GM23338 (cell line): ENCODE data around the gene SNAP91. TPM values are rescaled to one million over a fixed set of nuclear protein-coding genes. Genes with fewer than 3 reads are reported as not detected.

Experiments
- ATAC-seq: fragments of 200-7000 bp; cut with Tn5 transposase; 3 replicates; pipeline ENCODE4 v1.9.1; 2020
- DNase-seq: peaks from one replicate; pipeline ENCODE4 v3.0.0-alpha.2; 2015; ENCODE audit warnings: low spot score
- H2AFZ ChIP-seq: fragments of 200-600 bp; sonication (generic); 2 replicates; pipeline ENCODE4 v1.8.0; 2016; ENCODE audit warnings: antibody characterized with exemption, mild to moderate bottlenecking, moderate library complexity
- H3F3A ChIP-seq: fragments of 200-600 bp; sonication (generic); replicated peaks from 2 replicates; pipeline ENCODE4 v1.8.0; 2017; ENCODE audit warnings: antibody characterized with exemption, mixed run types, low read depth
- H3K27ac ChIP-seq: fragments of 200-600 bp; sonication (generic); 2 replicates; pipeline ENCODE4 v1.6.1; 2016; ENCODE audit warnings: low read depth
- H3K27me3 ChIP-seq: fragments of 200-600 bp; sonication (generic); 2 replicates; pipeline ENCODE4 v1.8.0; 2016; ENCODE audit warnings: mild to moderate bottlenecking, mixed run types, moderate library complexity; ENCODE audit not compliant: insufficient read depth
- H3K36me3 ChIP-seq: fragments of 200-600 bp; sonication (generic); 2 replicates; pipeline ENCODE4 v1.8.0; 2016; ENCODE audit warnings: mild to moderate bottlenecking; ENCODE audit not compliant: insufficient read depth
- H3K4me1 ChIP-seq: fragments of 200-600 bp; sonication (generic); 2 replicates; pipeline ENCODE4 v1.8.0; 2016; ENCODE audit warnings: mild to moderate bottlenecking, moderate library complexity; ENCODE audit not compliant: insufficient read depth
- H3K4me2 ChIP-seq: fragments of 200-600 bp; sonication (generic); 2 replicates; pipeline ENCODE4 v1.7.1; 2017; ENCODE audit warnings: mixed run types
- H3K4me3 ChIP-seq: fragments of 200-600 bp; sonication (generic); 2 replicates; pipeline ENCODE4 v1.6.1; 2016; ENCODE audit warnings: mixed run types
- H3K79me2 ChIP-seq: fragments of 200-600 bp; sonication (generic); replicated peaks from 2 replicates; pipeline ENCODE4 v1.8.0; 2017; ENCODE audit warnings: mild to moderate bottlenecking; ENCODE audit not compliant: insufficient read depth
- H3K9me2 ChIP-seq: fragments of 200-600 bp; sonication (generic); 2 replicates; pipeline ENCODE4 v1.8.0; 2017; ENCODE audit not compliant: insufficient read depth
- H4K20me1 ChIP-seq: fragments of 200-600 bp; sonication (generic); replicated peaks from 2 replicates; pipeline ENCODE4 v1.8.0; 2017; ENCODE audit warnings: mild to moderate bottlenecking; ENCODE audit not compliant: insufficient read depth
- H3K27ac Mint-ChIP-seq: 2 replicates; pipeline ENCODE4 v1.8.0; 2020; ENCODE audit warnings: inconsistent platforms, mild to moderate bottlenecking, moderate library complexity, mixed read lengths
- H3K27me3 Mint-ChIP-seq: 3 replicates; pipeline ENCODE4 v1.8.0; 2022; ENCODE audit warnings: low read depth, mild to moderate bottlenecking, moderate library complexity, mixed read lengths, inconsistent platforms; ENCODE audit not compliant: insufficient read depth, poor library complexity
- H3K36me3 Mint-ChIP-seq: 3 replicates; pipeline ENCODE4 v1.8.0; 2021; ENCODE audit warnings: low read depth, mild to moderate bottlenecking, inconsistent platforms, moderate library complexity, mixed read lengths
- H3K4me1 Mint-ChIP-seq: 3 replicates; pipeline ENCODE4 v1.8.0; 2020; ENCODE audit warnings: mild to moderate bottlenecking, inconsistent platforms, mixed read lengths
- H3K4me3 Mint-ChIP-seq: 3 replicates; pipeline ENCODE4 v1.8.0; 2021; ENCODE audit warnings: moderate library complexity, mild to moderate bottlenecking, inconsistent platforms, mixed read lengths
- H3K9me3 Mint-ChIP-seq: 3 replicates; pipeline ENCODE4 v1.8.0; 2020; ENCODE audit warnings: moderate library complexity, mild to moderate bottlenecking, inconsistent platforms, mixed read lengths
- CREB1 ChIP-seq: fragments of 250-450 bp; sonication (Bioruptor Pico); IDR thresholded peaks from 2 replicates; pipeline ENCODE4 v1.5.0; 2020; ENCODE audit warnings: low read depth, mild to moderate bottlenecking, moderate library complexity
- EZH2 ChIP-seq: fragments of 200-600 bp; sonication (generic); IDR thresholded peaks from one replicate; pipeline ENCODE4 v1.8.0; 2017; ENCODE audit warnings: antibody characterized with exemption, mild to moderate bottlenecking, low read depth; ENCODE audit not compliant: unreplicated experiment
- EZH2phosphoT487 ChIP-seq: fragments of 200-600 bp; sonication (generic); IDR thresholded peaks from one replicate; pipeline ENCODE4 v1.8.1; 2018; ENCODE audit warnings: antibody characterized with exemption; ENCODE audit not compliant: unreplicated experiment
- JUNB ChIP-seq: IDR thresholded peaks from one replicate; pipeline ENCODE4 v1.6.1; 2016; ENCODE audit warnings: antibody characterized with exemption; ENCODE audit not compliant: unreplicated experiment
- NANOG ChIP-seq: IDR thresholded peaks from 2 replicates; pipeline ENCODE4 v1.6.1; 2016; ENCODE audit warnings: antibody characterized with exemption, borderline replicate concordance
- POLR2AphosphoS5 ChIP-seq: IDR thresholded peaks from 2 replicates; pipeline ENCODE4 v1.6.1; 2016; ENCODE audit warnings: antibody characterized with exemption, low read depth
- STAT1 ChIP-seq: IDR thresholded peaks from one replicate; pipeline ENCODE4 v1.6.1; 2016; ENCODE audit warnings: antibody characterized with exemption; ENCODE audit not compliant: unreplicated experiment
- ZNF114 ChIP-seq: fragments of 250-450 bp; sonication (Bioruptor Pico); IDR thresholded peaks from 2 replicates; pipeline ENCODE4 v1.5.0; 2020; ENCODE audit warnings: mild to moderate bottlenecking, moderate library complexity
- ZNF331 ChIP-seq: fragments of 250-450 bp; sonication (Bioruptor Pico); IDR thresholded peaks from 2 replicates; pipeline ENCODE4 v1.5.0; 2020; ENCODE audit warnings: low read depth, mild to moderate bottlenecking, moderate library complexity
- polyA plus RNA-seq: library from polyadenylated mRNA; unstranded; fragments of >200 nt; fragmentation: Nextera tagmentation; extraction: Ambion mirVana; gene quantifications from 2 replicates; pipeline ENCODE4 v1.2.1, GENCODE V29; 2016
- total RNA-seq: library from RNA; depleted of rRNA; stranded (reverse); fragments of >200 nt; shearing (Covaris generic); gene quantifications from 2 replicates; pipeline ENCODE4 v1.2.3, GENCODE V29; 2014
- TF ChIP-seq, protein P1 (sequence below): fragments of 250-450 bp; sonication (Bioruptor Pico); IDR thresholded peaks from 2 replicates; pipeline ENCODE4 v1.5.0; 2020; ENCODE audit warnings: mild to moderate bottlenecking, moderate library complexity
- TF ChIP-seq, protein P2 (sequence below): IDR thresholded peaks from 2 replicates; pipeline ENCODE4 v1.6.1; 2016; ENCODE audit warnings: antibody characterized with exemption
- TF ChIP-seq, protein P3 (sequence below), 2 experiments: fragments of 200-600 bp in 1 of 2; sonication (generic) in 1 of 2; conservative IDR thresholded peaks; 2 replicates each; pipeline versions ENCODE4 v1.5.1 to v1.6.1; 2016 to 2017; ENCODE audit warnings: antibody characterized with exemption in 2 of 2, low read depth in 2 of 2, mild to moderate bottlenecking in 2 of 2, moderate library complexity in 1 of 2
- TF ChIP-seq, protein P4 (sequence below): IDR thresholded peaks from one replicate; pipeline ENCODE4 v1.6.1; 2018; ENCODE audit warnings: antibody characterized with exemption; ENCODE audit not compliant: unreplicated experiment

The SNAP91 gene
- total and polyA plus RNA-seq, 2 experiments from 2014 or later = 0.83 to 1.2 TPM

DNA sequence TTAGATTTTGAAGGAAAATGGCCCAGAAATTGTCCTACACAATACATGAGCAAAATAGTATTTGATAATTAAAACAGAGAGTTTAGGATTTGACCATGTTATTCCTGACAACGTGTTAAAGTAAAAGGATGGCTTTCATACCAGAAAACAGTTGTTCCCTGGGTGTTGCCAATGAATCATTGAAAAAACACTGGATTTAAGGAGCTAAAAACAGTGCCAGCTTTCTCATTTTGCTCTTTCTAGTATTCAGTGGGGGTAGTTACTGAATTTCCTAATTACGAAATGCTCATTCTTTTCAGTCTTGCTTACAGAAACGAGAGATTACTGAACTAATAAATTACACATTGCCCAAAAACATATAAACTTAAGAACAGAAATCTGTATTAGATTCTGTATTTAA, 26.6 kb upstream of the SNAP91 start:
- DNase-seq = no peak

More for the DNA sequence above, 26.6 kb upstream of the SNAP91 start:
- Mint-ChIP-seq H3K4me1 (no peaks in the 10 kb centered on the region), H3K4me3 (no peak overlapping the region), H3K27me3 (no peaks in the 10 kb centered on the region), H3K36me3 (no peaks in the 10 kb centered on the region), H3K27ac (no peak overlapping the region), H3K9me3 (no peaks in the 10 kb centered on the region)
- Histone ChIP-seq H3K4me3 (no peak overlapping the region), H3K9me2 (no peaks in the 10 kb centered on the region), H3K4me2 (no peak overlapping the region), H3K4me1 (no peaks in the 10 kb centered on the region), H3K79me2 (no peaks in the 10 kb centered on the region), H2AFZ (no peak overlapping the region; the same call in 1 of the 2 replicates), H3F3A (no peaks in the 10 kb centered on the region), H4K20me1 (no peaks in the 10 kb centered on the region), H3K27me3 (no peaks in the 10 kb centered on the region), H3K27ac (no peak overlapping the region), H3K36me3 (no peaks in the 10 kb centered on the region)
- TF ChIP-seq CREB1 (CRISPR knock-in tag) = no peak
- TF ChIP-seq ZNF331 = no peak
- TF ChIP-seq, protein P1, sequence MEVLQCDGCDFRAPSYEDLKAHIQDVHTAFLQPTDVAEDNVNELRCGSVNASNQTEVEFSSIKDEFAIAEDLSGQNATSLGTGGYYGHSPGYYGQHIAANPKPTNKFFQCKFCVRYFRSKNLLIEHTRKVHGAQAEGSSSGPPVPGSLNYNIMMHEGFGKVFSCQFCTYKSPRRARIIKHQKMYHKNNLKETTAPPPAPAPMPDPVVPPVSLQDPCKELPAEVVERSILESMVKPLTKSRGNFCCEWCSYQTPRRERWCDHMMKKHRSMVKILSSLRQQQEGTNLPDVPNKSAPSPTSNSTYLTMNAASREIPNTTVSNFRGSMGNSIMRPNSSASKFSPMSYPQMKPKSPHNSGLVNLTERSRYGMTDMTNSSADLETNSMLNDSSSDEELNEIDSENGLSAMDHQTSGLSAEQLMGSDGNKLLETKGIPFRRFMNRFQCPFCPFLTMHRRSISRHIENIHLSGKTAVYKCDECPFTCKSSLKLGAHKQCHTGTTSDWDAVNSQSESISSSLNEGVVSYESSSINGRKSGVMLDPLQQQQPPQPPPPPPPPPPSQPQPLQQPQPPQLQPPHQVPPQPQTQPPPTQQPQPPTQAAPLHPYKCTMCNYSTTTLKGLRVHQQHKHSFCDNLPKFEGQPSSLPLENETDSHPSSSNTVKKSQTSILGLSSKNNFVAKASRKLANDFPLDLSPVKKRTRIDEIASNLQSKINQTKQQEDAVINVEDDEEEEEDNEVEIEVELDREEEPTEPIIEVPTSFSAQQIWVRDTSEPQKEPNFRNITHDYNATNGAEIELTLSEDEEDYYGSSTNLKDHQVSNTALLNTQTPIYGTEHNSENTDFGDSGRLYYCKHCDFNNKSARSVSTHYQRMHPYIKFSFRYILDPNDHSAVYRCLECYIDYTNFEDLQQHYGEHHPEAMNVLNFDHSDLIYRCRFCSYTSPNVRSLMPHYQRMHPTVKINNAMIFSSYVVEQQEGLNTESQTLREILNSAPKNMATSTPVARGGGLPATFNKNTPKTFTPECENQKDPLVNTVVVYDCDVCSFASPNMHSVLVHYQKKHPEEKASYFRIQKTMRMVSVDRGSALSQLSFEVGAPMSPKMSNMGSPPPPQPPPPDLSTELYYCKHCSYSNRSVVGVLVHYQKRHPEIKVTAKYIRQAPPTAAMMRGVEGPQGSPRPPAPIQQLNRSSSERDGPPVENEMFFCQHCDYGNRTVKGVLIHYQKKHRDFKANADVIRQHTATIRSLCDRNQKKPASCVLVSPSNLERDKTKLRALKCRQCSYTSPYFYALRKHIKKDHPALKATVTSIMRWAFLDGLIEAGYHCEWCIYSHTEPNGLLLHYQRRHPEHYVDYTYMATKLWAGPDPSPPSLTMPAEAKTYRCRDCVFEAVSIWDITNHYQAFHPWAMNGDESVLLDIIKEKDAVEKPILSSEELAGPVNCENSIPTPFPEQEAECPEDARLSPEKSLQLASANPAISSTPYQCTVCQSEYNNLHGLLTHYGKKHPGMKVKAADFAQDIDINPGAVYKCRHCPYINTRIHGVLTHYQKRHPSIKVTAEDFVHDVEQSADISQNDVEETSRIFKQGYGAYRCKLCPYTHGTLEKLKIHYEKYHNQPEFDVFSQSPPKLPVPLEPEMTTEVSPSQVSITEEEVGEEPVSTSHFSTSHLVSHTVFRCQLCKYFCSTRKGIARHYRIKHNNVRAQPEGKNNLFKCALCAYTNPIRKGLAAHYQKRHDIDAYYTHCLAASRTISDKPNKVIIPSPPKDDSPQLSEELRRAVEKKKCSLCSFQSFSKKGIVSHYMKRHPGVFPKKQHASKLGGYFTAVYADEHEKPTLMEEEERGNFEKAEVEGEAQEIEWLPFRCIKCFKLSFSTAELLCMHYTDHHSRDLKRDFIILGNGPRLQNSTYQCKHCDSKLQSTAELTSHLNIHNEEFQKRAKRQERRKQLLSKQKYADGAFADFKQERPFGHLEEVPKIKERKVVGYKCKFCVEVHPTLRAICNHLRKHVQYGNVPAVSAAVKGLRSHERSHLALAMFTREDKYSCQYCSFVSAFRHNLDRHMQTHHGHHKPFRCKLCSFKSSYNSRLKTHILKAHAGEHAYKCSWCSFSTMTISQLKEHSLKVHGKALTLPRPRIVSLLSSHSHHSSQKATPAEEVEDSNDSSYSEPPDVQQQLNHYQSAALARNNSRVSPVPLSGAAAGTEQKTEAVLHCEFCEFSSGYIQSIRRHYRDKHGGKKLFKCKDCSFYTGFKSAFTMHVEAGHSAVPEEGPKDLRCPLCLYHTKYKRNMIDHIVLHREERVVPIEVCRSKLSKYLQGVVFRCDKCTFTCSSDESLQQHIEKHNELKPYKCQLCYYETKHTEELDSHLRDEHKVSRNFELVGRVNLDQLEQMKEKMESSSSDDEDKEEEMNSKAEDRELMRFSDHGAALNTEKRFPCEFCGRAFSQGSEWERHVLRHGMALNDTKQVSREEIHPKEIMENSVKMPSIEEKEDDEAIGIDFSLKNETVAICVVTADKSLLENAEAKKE (CRISPR knock-in tag) = no peak
- TF ChIP-seq, protein P2, sequence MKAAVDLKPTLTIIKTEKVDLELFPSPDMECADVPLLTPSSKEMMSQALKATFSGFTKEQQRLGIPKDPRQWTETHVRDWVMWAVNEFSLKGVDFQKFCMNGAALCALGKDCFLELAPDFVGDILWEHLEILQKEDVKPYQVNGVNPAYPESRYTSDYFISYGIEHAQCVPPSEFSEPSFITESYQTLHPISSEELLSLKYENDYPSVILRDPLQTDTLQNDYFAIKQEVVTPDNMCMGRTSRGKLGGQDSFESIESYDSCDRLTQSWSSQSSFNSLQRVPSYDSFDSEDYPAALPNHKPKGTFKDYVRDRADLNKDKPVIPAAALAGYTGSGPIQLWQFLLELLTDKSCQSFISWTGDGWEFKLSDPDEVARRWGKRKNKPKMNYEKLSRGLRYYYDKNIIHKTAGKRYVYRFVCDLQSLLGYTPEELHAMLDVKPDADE = no peak
- TF ChIP-seq NANOG = no peak
- TF ChIP-seq, protein P3, sequence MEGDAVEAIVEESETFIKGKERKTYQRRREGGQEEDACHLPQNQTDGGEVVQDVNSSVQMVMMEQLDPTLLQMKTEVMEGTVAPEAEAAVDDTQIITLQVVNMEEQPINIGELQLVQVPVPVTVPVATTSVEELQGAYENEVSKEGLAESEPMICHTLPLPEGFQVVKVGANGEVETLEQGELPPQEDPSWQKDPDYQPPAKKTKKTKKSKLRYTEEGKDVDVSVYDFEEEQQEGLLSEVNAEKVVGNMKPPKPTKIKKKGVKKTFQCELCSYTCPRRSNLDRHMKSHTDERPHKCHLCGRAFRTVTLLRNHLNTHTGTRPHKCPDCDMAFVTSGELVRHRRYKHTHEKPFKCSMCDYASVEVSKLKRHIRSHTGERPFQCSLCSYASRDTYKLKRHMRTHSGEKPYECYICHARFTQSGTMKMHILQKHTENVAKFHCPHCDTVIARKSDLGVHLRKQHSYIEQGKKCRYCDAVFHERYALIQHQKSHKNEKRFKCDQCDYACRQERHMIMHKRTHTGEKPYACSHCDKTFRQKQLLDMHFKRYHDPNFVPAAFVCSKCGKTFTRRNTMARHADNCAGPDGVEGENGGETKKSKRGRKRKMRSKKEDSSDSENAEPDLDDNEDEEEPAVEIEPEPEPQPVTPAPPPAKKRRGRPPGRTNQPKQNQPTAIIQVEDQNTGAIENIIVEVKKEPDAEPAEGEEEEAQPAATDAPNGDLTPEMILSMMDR (conservative IDR thresholded peaks at IDR 0.05; ENCODE audit: low read depth in 2 of 2) = no peak
- no peak for TF ChIP-seq EZH2
- no peak for TF ChIP-seq JUNB
- no peak for TF ChIP-seq EZH2phosphoT487
- no peak for TF ChIP-seq STAT1
- no peak for TF ChIP-seq ZNF114 (CRISPR knock-in tag)
- TF ChIP-seq, protein P4, sequence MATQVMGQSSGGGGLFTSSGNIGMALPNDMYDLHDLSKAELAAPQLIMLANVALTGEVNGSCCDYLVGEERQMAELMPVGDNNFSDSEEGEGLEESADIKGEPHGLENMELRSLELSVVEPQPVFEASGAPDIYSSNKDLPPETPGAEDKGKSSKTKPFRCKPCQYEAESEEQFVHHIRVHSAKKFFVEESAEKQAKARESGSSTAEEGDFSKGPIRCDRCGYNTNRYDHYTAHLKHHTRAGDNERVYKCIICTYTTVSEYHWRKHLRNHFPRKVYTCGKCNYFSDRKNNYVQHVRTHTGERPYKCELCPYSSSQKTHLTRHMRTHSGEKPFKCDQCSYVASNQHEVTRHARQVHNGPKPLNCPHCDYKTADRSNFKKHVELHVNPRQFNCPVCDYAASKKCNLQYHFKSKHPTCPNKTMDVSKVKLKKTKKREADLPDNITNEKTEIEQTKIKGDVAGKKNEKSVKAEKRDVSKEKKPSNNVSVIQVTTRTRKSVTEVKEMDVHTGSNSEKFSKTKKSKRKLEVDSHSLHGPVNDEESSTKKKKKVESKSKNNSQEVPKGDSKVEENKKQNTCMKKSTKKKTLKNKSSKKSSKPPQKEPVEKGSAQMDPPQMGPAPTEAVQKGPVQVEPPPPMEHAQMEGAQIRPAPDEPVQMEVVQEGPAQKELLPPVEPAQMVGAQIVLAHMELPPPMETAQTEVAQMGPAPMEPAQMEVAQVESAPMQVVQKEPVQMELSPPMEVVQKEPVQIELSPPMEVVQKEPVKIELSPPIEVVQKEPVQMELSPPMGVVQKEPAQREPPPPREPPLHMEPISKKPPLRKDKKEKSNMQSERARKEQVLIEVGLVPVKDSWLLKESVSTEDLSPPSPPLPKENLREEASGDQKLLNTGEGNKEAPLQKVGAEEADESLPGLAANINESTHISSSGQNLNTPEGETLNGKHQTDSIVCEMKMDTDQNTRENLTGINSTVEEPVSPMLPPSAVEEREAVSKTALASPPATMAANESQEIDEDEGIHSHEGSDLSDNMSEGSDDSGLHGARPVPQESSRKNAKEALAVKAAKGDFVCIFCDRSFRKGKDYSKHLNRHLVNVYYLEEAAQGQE = no peak
- no peak for TF ChIP-seq POLR2AphosphoS5
- no peak for ATAC-seq
